ENCODE measurements around the gene TSPAN33.
A peak's percentile ranks its signal among the peaks of the same experiment; 100 is the strongest.

Gene TSPAN33

DNA sequence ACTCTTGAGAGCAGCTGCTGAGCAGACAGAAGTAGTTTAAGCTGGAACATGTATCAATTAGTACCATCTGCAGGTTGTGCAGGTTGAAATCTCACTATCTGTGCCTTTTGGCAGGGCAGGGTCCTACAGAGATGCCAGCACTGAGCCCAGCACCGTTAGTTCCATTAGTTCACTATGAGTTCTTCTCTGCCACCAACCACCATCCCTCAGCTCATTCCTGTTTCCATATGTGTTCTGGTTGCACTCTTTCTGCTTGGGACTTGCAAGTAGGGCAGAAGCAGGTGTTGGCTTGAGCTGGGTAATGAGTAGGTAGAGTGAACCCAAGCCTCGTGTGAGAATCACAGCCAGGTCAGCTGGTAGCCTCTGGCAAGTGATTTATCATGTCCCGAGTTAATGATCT, 46.8 kb downstream of the TSPAN33 start:
- no peaks in the 10 kb centered on the region for H3K9me3 Mint-ChIP-seq
- ATAC-seq (replicated peaks): no peak
- H3K27ac Mint-ChIP-seq: no peak overlapping the region
- no peaks in the 10 kb centered on the region for H3K4me1 Mint-ChIP-seq (ENCODE audit: low read depth in 2 of 2)
- H3K4me3 Mint-ChIP-seq: no peak overlapping the region
- no peak for DNase-seq
- no peaks in the 10 kb centered on the region for H3K36me3 Mint-ChIP-seq (ENCODE audit: insufficient read depth)
- H3K27me3 Mint-ChIP-seq: peaks cover 53 to 60% of the 10 kb centered on the region in 2 donors

DNA sequence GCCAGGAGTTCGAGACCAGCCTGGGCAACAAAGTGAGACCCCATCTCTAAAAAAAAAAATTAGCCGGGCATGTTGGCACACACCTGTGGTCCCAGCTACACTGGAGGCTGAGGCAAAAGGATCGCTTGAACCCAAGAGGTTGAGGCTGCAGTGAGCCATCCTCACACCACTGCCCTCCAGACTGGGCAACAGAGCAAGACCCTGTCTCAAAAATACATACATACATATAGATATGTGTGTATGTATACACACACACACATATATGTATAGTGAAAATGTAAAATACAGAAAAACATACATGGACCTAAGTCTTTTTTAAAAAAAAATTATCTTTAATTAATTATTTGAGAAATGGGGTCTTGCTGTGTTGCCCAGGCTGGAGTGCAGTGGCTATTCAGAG, 49.4 kb downstream of the TSPAN33 start:
- Mint-ChIP-seq H3K27ac (no peak overlapping the region), H3K27me3 (peaks cover 46 to 48% of the 10 kb centered on the region in 2 donors), H3K4me1 (ENCODE audit: low read depth in 2 of 2) (no peaks in the 10 kb centered on the region), H3K36me3 (ENCODE audit: insufficient read depth) (no peaks in the 10 kb centered on the region), H3K4me3 (no peak overlapping the region), H3K9me3 (no peaks in the 10 kb centered on the region)
- ATAC-seq (replicated peaks) (no peak), DNase-seq (no peak)

DNA sequence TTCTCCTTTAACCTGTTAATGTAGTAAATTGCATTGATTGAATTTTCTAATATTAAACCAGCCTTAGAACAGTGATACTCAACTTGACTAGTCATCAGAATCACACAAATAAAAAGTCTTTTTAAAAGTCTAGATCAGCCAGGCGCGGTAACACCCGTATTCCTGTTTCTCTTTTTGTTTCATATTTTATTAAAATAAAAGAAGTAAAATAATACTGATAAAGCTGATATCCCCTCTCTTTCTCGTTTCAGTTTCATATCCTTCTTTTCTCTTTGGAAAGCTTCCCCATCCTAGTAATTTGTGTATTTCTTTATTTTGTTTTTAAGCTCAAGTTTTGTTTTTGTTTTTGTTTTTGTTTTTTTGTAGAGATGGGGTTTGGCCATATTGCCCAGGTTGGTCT, 53.3 kb downstream of the TSPAN33 start:
- ATAC-seq (replicated peaks): no peak
- H3K27ac Mint-ChIP-seq: no peak overlapping the region
- H3K36me3 Mint-ChIP-seq (ENCODE audit: insufficient read depth): peaks cover 2% of the 10 kb centered on the region
- DNase-seq: no peak
- peaks cover 31 to 37% of the 10 kb centered on the region in 2 donors for H3K27me3 Mint-ChIP-seq
- H3K4me3 Mint-ChIP-seq: no peak overlapping the region
- no peaks in the 10 kb centered on the region for H3K4me1 Mint-ChIP-seq (ENCODE audit: low read depth in 2 of 2)
- H3K9me3 Mint-ChIP-seq: no peaks in the 10 kb centered on the region

DNA sequence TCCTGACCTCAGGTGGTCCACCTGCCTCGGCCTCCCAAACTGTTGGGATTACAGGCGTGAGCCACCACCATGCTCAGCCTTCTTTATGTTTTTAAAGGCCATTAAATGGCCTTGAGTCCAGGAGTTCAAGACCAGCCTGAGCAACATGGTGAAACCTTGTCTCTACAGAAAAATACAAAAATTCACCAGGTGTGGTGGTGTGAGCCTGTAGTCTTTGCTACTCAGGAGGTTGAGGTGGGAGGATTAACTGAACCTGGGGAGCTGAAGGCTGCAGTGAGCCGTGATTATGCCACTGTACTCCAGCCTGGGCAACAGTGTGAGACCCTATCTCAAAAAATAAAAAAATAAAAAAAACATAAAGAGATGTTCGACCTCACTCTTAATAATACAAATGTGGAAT, 54.9 kb downstream of the TSPAN33 start:
- H3K9me3 Mint-ChIP-seq: no peaks in the 10 kb centered on the region
- H3K4me3 Mint-ChIP-seq: no peak overlapping the region
- H3K27me3 Mint-ChIP-seq: peaks cover 35 to 43% of the 10 kb centered on the region in 2 donors
- peaks cover 2% of the 10 kb centered on the region for H3K36me3 Mint-ChIP-seq (ENCODE audit: insufficient read depth)
- no peaks in the 10 kb centered on the region for H3K4me1 Mint-ChIP-seq (ENCODE audit: low read depth in 2 of 2)
- H3K27ac Mint-ChIP-seq: no peak overlapping the region
- DNase-seq: no peak
- ATAC-seq (replicated peaks): no peak

DNA sequence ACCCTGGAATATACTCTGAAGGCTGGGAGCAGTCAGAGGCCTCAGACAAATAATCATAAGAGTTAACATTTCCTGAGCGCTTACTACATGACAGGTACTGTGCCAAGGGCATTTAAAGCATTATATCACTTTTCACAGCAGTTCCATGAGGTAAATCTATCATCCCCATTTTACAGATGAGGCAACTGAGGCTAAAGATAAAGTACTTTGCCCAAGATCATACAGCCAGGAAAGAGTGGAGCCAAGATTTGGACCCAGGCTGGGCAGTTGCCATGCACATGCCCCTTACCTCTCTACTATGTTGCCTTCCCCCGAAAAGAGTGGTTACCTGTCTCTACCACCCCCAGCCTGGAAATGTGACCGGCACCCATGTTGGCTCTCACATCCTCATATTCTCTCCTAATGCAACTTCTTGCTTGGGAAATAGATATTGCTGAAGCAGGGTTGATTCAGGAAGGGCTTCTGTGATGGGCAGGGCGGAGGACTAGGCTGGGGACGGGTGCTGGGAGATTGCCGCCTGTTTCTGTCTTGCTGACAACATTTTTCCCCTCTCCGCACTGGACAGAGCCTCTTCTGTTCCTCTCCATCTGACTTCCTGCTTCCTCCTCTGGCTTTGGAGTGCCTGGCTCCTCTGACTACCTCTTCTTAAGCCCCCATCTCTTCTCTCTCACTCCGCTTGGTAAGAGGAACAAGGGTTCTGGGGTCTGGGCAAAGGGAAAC, 57.7 kb downstream of the TSPAN33 start:
- Mint-ChIP-seq H3K9me3 (no peaks in the 10 kb centered on the region), H3K4me3 (no peak overlapping the region), H3K4me1 (ENCODE audit: low read depth in 2 of 2) (peaks cover 5 to 9% of the 10 kb centered on the region in 2 donors), H3K27me3 (peaks cover 35 to 43% of the 10 kb centered on the region in 2 donors), H3K27ac (no peak overlapping the region), H3K36me3 (ENCODE audit: insufficient read depth) (peaks cover 2% of the 10 kb centered on the region)
- DNase-seq: no peak
- ATAC-seq (replicated peaks): no peak

DNA sequence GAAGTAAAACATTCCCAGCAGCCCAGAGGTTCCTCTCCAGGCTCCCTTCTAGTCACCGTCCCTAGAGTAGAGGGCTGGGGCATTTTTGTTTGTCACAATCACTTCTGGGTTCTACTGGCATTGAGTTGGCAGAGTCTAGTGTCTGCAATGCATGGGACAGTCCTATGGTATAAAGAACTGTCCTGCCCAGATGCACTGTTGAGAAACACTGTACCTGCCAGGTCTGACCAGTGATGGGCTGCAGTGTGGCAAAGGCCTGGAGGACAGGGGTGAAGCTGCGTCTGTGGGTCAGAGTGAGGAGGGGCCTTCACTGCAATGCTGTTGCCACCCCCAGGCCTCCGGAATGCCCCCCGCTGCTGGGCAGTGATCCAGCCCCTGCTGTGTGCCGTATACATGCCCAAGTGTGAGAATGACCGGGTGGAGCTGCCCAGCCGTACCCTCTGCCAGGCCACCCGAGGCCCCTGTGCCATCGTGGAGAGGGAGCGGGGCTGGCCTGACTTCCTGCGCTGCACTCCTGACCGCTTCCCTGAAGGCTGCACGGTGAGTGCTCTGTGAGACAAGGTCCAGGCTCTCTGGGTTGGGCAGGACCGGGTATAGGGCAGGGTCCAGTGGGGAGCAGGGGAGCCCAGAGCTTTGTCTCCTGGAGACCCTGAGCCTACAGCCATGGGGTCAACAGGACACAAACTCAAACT, 58.7 kb downstream of the TSPAN33 start:
- Mint-ChIP-seq H3K27me3 (peaks cover 28 to 39% of the 10 kb centered on the region in 2 donors), H3K9me3 (no peaks in the 10 kb centered on the region), H3K36me3 (ENCODE audit: insufficient read depth) (peaks cover 2% of the 10 kb centered on the region), H3K27ac (no peak overlapping the region), H3K4me3 (no peak overlapping the region), H3K4me1 (ENCODE audit: low read depth in 2 of 2) (peaks cover 5 to 9% of the 10 kb centered on the region in 2 donors)
- ATAC-seq (replicated peaks): no peak
- no peak for DNase-seq

DNA sequence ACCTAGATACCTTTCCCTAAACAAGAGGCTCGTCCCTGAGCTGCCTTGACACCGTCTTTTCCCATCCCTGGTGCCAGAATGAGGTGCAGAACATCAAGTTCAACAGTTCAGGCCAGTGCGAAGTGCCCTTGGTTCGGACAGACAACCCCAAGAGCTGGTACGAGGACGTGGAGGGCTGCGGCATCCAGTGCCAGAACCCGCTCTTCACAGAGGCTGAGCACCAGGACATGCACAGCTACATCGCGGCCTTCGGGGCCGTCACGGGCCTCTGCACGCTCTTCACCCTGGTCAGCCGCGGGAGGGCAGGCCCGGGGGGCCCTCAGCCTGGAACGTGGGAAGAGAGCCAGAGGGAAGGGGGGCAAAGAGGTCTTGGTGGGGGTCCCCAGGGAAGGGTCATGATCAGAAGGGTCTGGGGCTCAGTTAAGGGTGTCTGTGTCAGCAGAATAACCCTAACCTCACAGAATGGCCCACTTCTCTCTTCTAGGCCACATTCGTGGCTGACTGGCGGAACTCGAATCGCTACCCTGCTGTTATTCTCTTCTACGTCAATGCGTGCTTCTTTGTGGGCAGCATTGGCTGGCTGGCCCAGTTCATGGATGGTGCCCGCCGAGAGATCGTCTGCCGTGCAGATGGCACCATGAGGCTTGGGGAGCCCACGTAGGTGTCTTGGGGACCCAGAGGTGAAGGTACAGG, 60.8 kb downstream of the TSPAN33 start:
- ATAC-seq (replicated peaks): no peak
- Mint-ChIP-seq H3K4me3 (no peak overlapping the region), H3K36me3 (ENCODE audit: insufficient read depth) (no peaks in the 10 kb centered on the region), H3K9me3 (no peaks in the 10 kb centered on the region), H3K27me3 (peaks cover 31 to 49% of the 10 kb centered on the region in 2 donors), H3K27ac (no peak overlapping the region), H3K4me1 (ENCODE audit: low read depth in 2 of 2) (peaks cover 5 to 9% of the 10 kb centered on the region in 2 donors)
- DNase-seq: no peak

DNA sequence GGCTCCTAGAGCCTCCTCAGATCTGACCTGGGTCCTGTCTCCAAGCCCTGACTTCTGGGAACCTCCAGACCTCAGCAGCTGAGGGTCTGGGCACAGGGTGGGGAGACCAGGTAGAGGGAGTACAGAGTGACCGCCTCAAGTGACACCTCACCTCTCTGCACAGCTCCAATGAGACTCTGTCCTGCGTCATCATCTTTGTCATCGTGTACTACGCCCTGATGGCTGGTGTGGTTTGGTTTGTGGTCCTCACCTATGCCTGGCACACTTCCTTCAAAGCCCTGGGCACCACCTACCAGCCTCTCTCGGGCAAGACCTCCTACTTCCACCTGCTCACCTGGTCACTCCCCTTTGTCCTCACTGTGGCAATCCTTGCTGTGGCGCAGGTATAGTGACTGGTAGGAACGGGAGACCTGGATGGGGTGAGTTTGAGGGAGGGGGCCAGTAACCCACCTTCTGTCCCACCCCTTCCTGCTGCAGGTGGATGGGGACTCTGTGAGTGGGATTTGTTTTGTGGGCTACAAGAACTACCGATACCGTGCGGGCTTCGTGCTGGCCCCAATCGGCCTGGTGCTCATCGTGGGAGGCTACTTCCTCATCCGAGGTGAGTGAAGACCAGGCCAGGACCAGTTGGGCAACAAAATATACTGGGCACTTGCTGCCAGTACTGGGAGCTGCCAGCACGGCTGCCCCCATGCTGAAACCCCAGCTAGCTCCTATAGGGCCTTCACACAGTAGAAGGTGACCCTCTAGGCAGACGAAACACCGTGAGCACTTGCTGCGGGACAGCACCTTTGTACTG, 61.7 kb downstream of the TSPAN33 start:
- ATAC-seq (replicated peaks) (peak; percentile 88), DNase-seq (no peak)
- H3K27ac Mint-ChIP-seq: no peak overlapping the region
- peaks cover 27 to 54% of the 10 kb centered on the region in 2 donors for H3K27me3 Mint-ChIP-seq
- no peak overlapping the region for H3K4me3 Mint-ChIP-seq
- H3K4me1 Mint-ChIP-seq (ENCODE audit: low read depth in 2 of 2): peaks cover 5 to 9% of the 10 kb centered on the region in 2 donors
- no peaks in the 10 kb centered on the region for H3K9me3 Mint-ChIP-seq
- no peaks in the 10 kb centered on the region for H3K36me3 Mint-ChIP-seq (ENCODE audit: insufficient read depth)

DNA sequence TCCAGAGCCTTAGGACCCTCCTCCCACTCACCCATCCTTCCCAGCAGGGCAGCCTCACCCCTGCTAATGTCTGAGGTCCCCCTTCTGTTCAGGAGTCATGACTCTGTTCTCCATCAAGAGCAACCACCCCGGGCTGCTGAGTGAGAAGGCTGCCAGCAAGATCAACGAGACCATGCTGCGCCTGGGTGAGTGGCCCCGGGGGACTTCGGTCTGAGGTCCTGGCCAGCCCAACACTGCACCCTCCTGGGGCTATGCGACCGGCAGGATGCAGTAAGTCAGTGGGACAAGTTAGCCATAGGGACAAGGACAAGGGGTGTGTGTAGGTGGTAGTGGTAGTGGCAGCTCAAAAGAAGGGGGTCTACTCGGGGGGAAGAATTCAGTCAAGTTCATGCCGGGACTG, 64.2 kb downstream of the TSPAN33 start:
- Mint-ChIP-seq H3K9me3 (no peaks in the 10 kb centered on the region), H3K4me1 (ENCODE audit: low read depth in 2 of 2) (peaks cover 5 to 9% of the 10 kb centered on the region in 2 donors), H3K27ac (peak overlapping the region in 1 of 2 donors; percentile 12), H3K4me3 (no peak overlapping the region), H3K36me3 (ENCODE audit: insufficient read depth) (no peaks in the 10 kb centered on the region), H3K27me3 (peaks cover 9 to 46% of the 10 kb centered on the region in 2 donors)
- no peak for ATAC-seq (replicated peaks)
- DNase-seq: no peak

DNA sequence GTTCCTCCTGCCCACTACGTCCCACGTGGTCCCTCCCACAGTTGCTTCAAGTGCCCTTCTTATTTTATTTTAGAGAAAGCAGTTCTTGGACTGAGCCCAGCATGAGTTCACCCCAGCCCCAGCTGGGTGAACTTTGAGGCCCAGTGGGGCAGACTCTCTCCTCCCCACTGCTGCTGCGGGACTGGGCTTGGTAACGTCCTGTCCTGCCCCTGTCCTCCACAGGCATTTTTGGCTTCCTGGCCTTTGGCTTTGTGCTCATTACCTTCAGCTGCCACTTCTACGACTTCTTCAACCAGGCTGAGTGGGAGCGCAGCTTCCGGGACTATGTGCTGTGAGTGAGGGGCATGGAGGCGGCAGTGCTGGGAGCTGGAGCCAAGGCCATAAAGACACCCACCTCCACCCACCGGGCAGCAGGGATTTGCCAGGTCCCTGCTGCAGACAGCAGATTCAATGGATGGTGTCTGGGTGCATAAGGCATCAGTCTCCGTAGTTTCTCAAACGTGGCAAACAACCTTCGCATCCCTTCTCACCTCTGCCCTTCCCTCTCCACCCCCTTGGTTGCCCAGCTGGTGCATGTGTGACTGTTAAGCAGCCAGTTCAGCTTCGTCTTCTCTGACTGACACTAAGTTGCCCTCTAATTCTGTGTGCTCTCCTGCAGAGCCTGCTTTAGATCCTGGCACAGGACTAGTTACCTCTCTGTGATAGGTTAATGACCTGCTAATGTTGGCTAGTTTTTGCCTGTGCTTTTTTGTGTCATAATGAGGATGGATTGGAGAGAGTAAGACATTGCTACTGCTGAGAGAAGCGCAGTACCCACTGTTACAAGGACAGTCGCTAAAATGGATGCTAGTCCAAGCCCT, 64.8 kb downstream of the TSPAN33 start:
- H3K4me1 Mint-ChIP-seq (ENCODE audit: low read depth in 2 of 2): peaks cover 5 to 9% of the 10 kb centered on the region in 2 donors
- ATAC-seq (replicated peaks): no peak
- H3K9me3 Mint-ChIP-seq: no peaks in the 10 kb centered on the region
- H3K27me3 Mint-ChIP-seq: peaks cover 12 to 41% of the 10 kb centered on the region in 2 donors
- no peak overlapping the region for H3K27ac Mint-ChIP-seq
- no peaks in the 10 kb centered on the region for H3K36me3 Mint-ChIP-seq (ENCODE audit: insufficient read depth)
- DNase-seq: no peak
- no peak overlapping the region for H3K4me3 Mint-ChIP-seq

DNA sequence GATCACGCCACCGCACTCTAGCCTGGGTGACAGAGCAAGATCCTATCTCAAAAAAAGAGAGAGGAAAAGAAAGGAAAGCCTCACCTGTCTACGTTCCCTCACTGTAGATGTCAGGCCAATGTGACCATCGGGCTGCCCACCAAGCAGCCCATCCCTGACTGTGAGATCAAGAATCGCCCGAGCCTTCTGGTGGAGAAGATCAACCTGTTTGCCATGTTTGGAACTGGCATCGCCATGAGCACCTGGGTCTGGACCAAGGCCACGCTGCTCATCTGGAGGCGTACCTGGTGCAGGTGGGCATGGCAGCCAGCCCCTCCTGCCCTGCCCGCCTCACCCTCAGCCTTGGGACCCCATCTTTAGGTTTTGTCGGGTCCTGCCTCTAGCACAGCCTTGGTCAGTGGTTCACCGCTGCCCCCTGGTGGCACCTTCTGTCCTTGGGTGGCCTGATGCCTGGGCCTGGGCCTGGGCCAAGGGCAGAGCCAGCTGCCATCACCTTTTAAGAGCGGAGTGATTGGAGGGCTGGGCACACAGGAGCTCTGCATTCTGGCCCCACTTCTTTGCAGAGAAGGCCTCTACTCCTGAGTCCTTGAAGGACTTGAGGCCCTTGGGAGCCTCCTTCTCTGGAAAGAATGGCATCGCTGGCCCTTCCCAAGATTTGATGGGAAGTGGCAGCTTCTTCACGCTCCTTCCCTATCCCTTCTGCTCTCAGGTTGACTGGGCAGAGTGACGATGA, 65.9 kb downstream of the TSPAN33 start:
- ATAC-seq (replicated peaks): peak; percentile 62
- no peak overlapping the region for H3K4me3 Mint-ChIP-seq
- no peak overlapping the region for H3K27ac Mint-ChIP-seq
- peak; percentile 50 to 54 (median 54) for DNase-seq
- H3K9me3 Mint-ChIP-seq: no peaks in the 10 kb centered on the region
- H3K4me1 Mint-ChIP-seq (ENCODE audit: low read depth in 2 of 2): peaks cover 5 to 9% of the 10 kb centered on the region in 2 donors
- H3K27me3 Mint-ChIP-seq: peaks cover 12 to 41% of the 10 kb centered on the region in 2 donors
- H3K36me3 Mint-ChIP-seq (ENCODE audit: insufficient read depth): no peaks in the 10 kb centered on the region

DNA sequence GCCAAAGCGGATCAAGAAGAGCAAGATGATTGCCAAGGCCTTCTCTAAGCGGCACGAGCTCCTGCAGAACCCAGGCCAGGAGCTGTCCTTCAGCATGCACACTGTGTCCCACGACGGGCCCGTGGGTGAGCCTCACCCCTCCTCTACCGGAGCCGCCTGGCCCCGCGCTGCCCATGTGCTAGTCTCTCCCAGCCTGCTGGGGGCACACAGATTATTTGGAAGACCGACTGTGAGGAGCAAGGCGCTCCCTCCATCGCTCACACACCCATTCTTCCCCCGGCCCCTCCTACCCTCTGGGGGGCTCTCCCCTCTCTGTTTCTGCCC, 66.4 kb downstream of the TSPAN33 start:
- Mint-ChIP-seq H3K4me3 (no peak overlapping the region), H3K4me1 (ENCODE audit: low read depth in 2 of 2) (peaks cover 4 to 5% of the 10 kb centered on the region in 2 donors), H3K27ac (no peak overlapping the region), H3K9me3 (no peaks in the 10 kb centered on the region), H3K36me3 (ENCODE audit: insufficient read depth) (no peaks in the 10 kb centered on the region), H3K27me3 (peaks cover 12 to 41% of the 10 kb centered on the region in 2 donors)
- DNase-seq: no peak
- no peak for ATAC-seq (replicated peaks)

Measured in effector memory CD8-positive, alpha-beta T cell (primary cell).